ENCODE data around the gene YIF1B.
"Not testable (repeated sequence)": the region's sequence is repeated elsewhere in the genome, so short reads cannot be mapped to it uniquely, and the experiment has no call there.

Gene YIF1B

GRCh38 chr19:38277969-38278680 lies 37.6 kb downstream of the YIF1B start:
- in situ Hi-C loops (cut with MboI; ENCODE audit: low sequenced_read_pairs) = no loop called here

GRCh38 chr19:38277549-38277948 lies 38.2 kb downstream of the YIF1B start:
- in situ Hi-C loops (cut with MboI; ENCODE audit: low sequenced_read_pairs) = no loop called here

- in situ Hi-C loops (cut with MboI; ENCODE audit: low sequenced_read_pairs) = no loop called here
These were observed 38.7 kb downstream of the YIF1B start for GRCh38 chr19:38276942-38277517.

GRCh38 chr19:38274739-38275138 lies 41.0 kb downstream of the YIF1B start:
- in situ Hi-C loops (cut with MboI; ENCODE audit: low sequenced_read_pairs) = no loop called here

GRCh38 chr19:38273499-38273898 lies 42.2 kb downstream of the YIF1B start:
- in situ Hi-C loops (cut with MboI; ENCODE audit: low sequenced_read_pairs) = no loop called here

- in situ Hi-C loops (cut with MboI; ENCODE audit: low sequenced_read_pairs) = no loop called here
These were observed 45.1 kb downstream of the YIF1B start for GRCh38 chr19:38270587-38271167.

- in situ Hi-C loops (cut with MboI; ENCODE audit: low sequenced_read_pairs) = no loop called here
These were observed 47.2 kb downstream of the YIF1B start for GRCh38 chr19:38268539-38268938.

- in situ Hi-C loops (cut with MboI; ENCODE audit: low sequenced_read_pairs) = no loop called here
These were observed 47.8 kb downstream of the YIF1B start for GRCh38 chr19:38267761-38268483.

- in situ Hi-C loops (cut with MboI; ENCODE audit: low sequenced_read_pairs) = no loop called here
These were observed 48.7 kb downstream of the YIF1B start for GRCh38 chr19:38266981-38267597.

GRCh38 chr19:38265921-38266429 lies 49.8 kb downstream of the YIF1B start:
- in situ Hi-C loops (cut with MboI; ENCODE audit: low sequenced_read_pairs) = no loop called here

- in situ Hi-C loops (cut with MboI; ENCODE audit: low sequenced_read_pairs) = no loop called here
These were observed 50.4 kb downstream of the YIF1B start for GRCh38 chr19:38265213-38265861.

- in situ Hi-C loops (cut with MboI; ENCODE audit: low sequenced_read_pairs) = no loop called here
These were observed 51.1 kb downstream of the YIF1B start, which contains the start of gene SPINT2 for GRCh38 chr19:38264486-38265212. Gene SPINT2 (plus strand): TSS chr19:38264573. CDS start chr19:38264893, 320 bp downstream.

- in situ Hi-C loops (cut with MboI; ENCODE audit: low sequenced_read_pairs) = no loop called here
These were observed 51.9 kb downstream of the YIF1B start for GRCh38 chr19:38263689-38264485.

- in situ Hi-C loops (cut with MboI; ENCODE audit: low sequenced_read_pairs) = no loop called here
These were observed 53.0 kb downstream of the YIF1B start for GRCh38 chr19:38262585-38263268.

- in situ Hi-C loops (cut with MboI; ENCODE audit: low sequenced_read_pairs) = not testable (repeated sequence)
These were observed 53.8 kb downstream of the YIF1B start for GRCh38 chr19:38261942-38262341.

GRCh38 chr19:38255383-38256014 lies 60.2 kb downstream of the YIF1B start:
- in situ Hi-C loops (cut with MboI; ENCODE audit: low sequenced_read_pairs) = no loop called here

GRCh38 chr19:38253788-38254187 lies 62.0 kb downstream of the YIF1B start:
- in situ Hi-C loops (cut with MboI; ENCODE audit: low sequenced_read_pairs) = no loop called here

All from hTERT RPE-1 (cell line).